H1 (cell line): ENCODE measurements around the gene CXADR. TPM values are rescaled to one million over a fixed set of nuclear protein-coding genes. Genes with fewer than 3 reads are reported as not detected.

ENCODE experiments used
- CTCF ChIA-PET: fragments of 300-600 bp; sonication (Branson Sonifier 250); formaldehyde crosslinking; loops from one replicate; lab custom pipeline; 2021; ENCODE audit not compliant: partially characterized antibody; lab: Charles Lee
- POLR2A ChIA-PET: fragments of 300-600 bp; sonication (Branson Sonifier 250); formaldehyde crosslinking; loops from one replicate; lab custom pipeline; 2021; ENCODE audit warnings: inconsistent platforms; ENCODE audit not compliant: partially characterized antibody; lab: Charles Lee
- DNase-seq, 2 experiments: peaks; one replicate each; pipeline versions ENCODE4 v3.0.0 to v3.0.0-alpha.2; 2010 to 2022; ENCODE audit warnings: low spot score in 2 of 2, low read depth in 1 of 2, mixed read lengths in 1 of 2
- FAIRE-seq: peaks from 2 replicates; lab custom pipeline; 2011; peaks lifted over from hg19 to GRCh38; lab: Jason Lieb, UNC
- H2AFZ ChIP-seq: 2 replicates; pipeline ENCODE4 v1.8.1; 2012; ENCODE audit warnings: low read length, inconsistent platforms
- H2AK5ac ChIP-seq: 2 replicates; pipeline ENCODE4 v1.6.1; 2013; ENCODE audit warnings: low read depth, low read length
- H2BK120ac ChIP-seq: replicated peaks from 2 replicates; pipeline ENCODE3; 2013; ENCODE audit warnings: low read depth, low read length, inconsistent platforms
- H2BK12ac ChIP-seq: 2 replicates; pipeline ENCODE4 v1.6.1; 2013; ENCODE audit warnings: low read depth, low read length
- H2BK15ac ChIP-seq: 2 replicates; pipeline ENCODE4 v1.6.1; 2013; ENCODE audit warnings: low read length
- H2BK20ac ChIP-seq: 2 replicates; pipeline ENCODE4 v1.6.1; 2013; ENCODE audit warnings: low read length
- H2BK5ac ChIP-seq: 2 replicates; pipeline ENCODE4 v1.6.1; 2013; ENCODE audit warnings: low read depth, low read length
- H3K14ac ChIP-seq: 2 replicates; pipeline ENCODE4 v1.6.1; 2013; ENCODE audit warnings: inconsistent platforms; ENCODE audit not compliant: insufficient read length
- H3K18ac ChIP-seq: 2 replicates; pipeline ENCODE4 v1.6.1; 2013; ENCODE audit warnings: low read length; ENCODE audit errors: extremely low read depth
- H3K23ac ChIP-seq: 2 replicates; pipeline ENCODE4 v1.6.1; 2013; ENCODE audit warnings: inconsistent platforms; ENCODE audit not compliant: insufficient read length
- H3K23me2 ChIP-seq: 2 replicates; pipeline ENCODE4 v1.6.1; 2013; ENCODE audit warnings: low read depth, low read length
- H3K27ac ChIP-seq: 2 replicates; pipeline ENCODE4 v1.6.1; 2011; ENCODE audit warnings: low read depth, low read length, inconsistent platforms
- H3K27me3 ChIP-seq, 4 experiments: replicated peaks in 1 of 4; 1 replicate in 1 of 4; 2 replicates in 3 of 4; pipeline versions ENCODE4 v1.6.1 to v1.8.1; 2011 to 2013; ENCODE audit warnings: low read length in 3 of 4, mild to moderate bottlenecking in 3 of 4, inconsistent platforms in 2 of 4, mixed read lengths in 2 of 4, moderate library complexity in 1 of 4; ENCODE audit not compliant: control insufficient read depth in 3 of 4, insufficient read depth in 3 of 4; ENCODE audit errors: extremely low read depth in 1 of 4
- H3K36me3 ChIP-seq, 4 experiments: 2 replicates each; pipeline versions ENCODE4 v1.6.1 to v1.8.1; 2011 to 2013; ENCODE audit warnings: mild to moderate bottlenecking in 4 of 4, low read length in 3 of 4, moderate library complexity in 2 of 4, control low read depth in 1 of 4, inconsistent platforms in 1 of 4; ENCODE audit not compliant: insufficient read depth in 4 of 4, control insufficient read depth in 2 of 4
- H3K4ac ChIP-seq: replicated peaks from 2 replicates; pipeline ENCODE3; 2013; ENCODE audit warnings: low read length, low read depth, mixed read lengths, inconsistent platforms; ENCODE audit not compliant: insufficient read length
- H3K4me1 ChIP-seq, 4 experiments: replicated peaks in 1 of 4; 1 replicate in 1 of 4; 2 replicates in 3 of 4; pipeline versions ENCODE4 v1.6.1 to v1.8.1; 2011 to 2013; ENCODE audit warnings: low read length in 3 of 4, inconsistent platforms in 2 of 4, mixed read lengths in 1 of 4; ENCODE audit not compliant: insufficient read depth in 4 of 4, control insufficient read depth in 3 of 4
- H3K4me2 ChIP-seq, 2 experiments: 2 replicates each; pipeline versions ENCODE4 v1.6.1 to v1.8.1; 2011 to 2013; ENCODE audit warnings: low read depth in 2 of 2, low read length in 2 of 2, control low read depth in 1 of 2, inconsistent platforms in 1 of 2, mild to moderate bottlenecking in 1 of 2; ENCODE audit not compliant: insufficient read depth in 1 of 2
- H3K4me3 ChIP-seq, 4 experiments: fragments of 200-600, 300-600 bp in 1 of 4; sonication (generic), shearing (Covaris generic), sonication (Bioruptor Twin) in 1 of 4; 2 replicates each; pipeline versions ENCODE4 v1.5.1 to v1.8.1; 2011 to 2016; ENCODE audit warnings: low read length in 4 of 4, low read depth in 3 of 4, control low read depth in 2 of 4, inconsistent platforms in 2 of 4, mild to moderate bottlenecking in 2 of 4, mixed read lengths in 1 of 4, moderate library complexity in 1 of 4; ENCODE audit not compliant: insufficient read depth in 2 of 4; ENCODE audit errors: extremely low read depth in 1 of 4
- H3K56ac ChIP-seq: replicated peaks from 2 replicates; pipeline ENCODE3; 2013; ENCODE audit warnings: low read depth, mild to moderate bottlenecking, mixed read lengths, low read length, inconsistent platforms; ENCODE audit not compliant: insufficient read length
- H3K79me1 ChIP-seq: 2 replicates; pipeline ENCODE4 v1.6.1; 2013; ENCODE audit warnings: low read depth, low read length, control low read depth
- H3K79me2 ChIP-seq, 2 experiments: 2 replicates each; pipeline versions ENCODE4 v1.6.1 to v1.8.1; 2012 to 2013; ENCODE audit warnings: low read length in 2 of 2, mild to moderate bottlenecking in 2 of 2, inconsistent platforms in 1 of 2; ENCODE audit not compliant: insufficient read depth in 2 of 2, control insufficient read depth in 1 of 2
- H3K9ac ChIP-seq, 4 experiments: replicated peaks in 1 of 4; 1 replicate in 1 of 4; 2 replicates in 3 of 4; pipeline versions ENCODE4 v1.6.1 to v1.8.1; 2011 to 2013; ENCODE audit warnings: low read depth in 3 of 4, low read length in 3 of 4, control low read depth in 2 of 4, mild to moderate bottlenecking in 2 of 4, moderate library complexity in 2 of 4, inconsistent platforms in 1 of 4; ENCODE audit errors: extremely low read depth in 1 of 4
- H3K9me3 ChIP-seq, 2 experiments: 2 replicates each; pipeline versions ENCODE4 v1.6.1 to v1.8.1; 2012 to 2013; ENCODE audit warnings: mild to moderate bottlenecking in 2 of 2, moderate library complexity in 2 of 2, control low read depth in 1 of 2, inconsistent platforms in 1 of 2, low read depth in 1 of 2, low read length in 1 of 2, mixed read lengths in 1 of 2; ENCODE audit not compliant: insufficient read depth in 2 of 2
- H4K20me1 ChIP-seq, 2 experiments: replicated peaks in 1 of 2; 2 replicates each; pipeline versions ENCODE3 to v1.8.1; 2011 to 2013; ENCODE audit warnings: inconsistent platforms in 2 of 2, low read length in 2 of 2, mild to moderate bottlenecking in 1 of 2; ENCODE audit not compliant: insufficient read depth in 2 of 2, control insufficient read depth in 1 of 2
- H4K5ac ChIP-seq: 2 replicates; pipeline ENCODE4 v1.6.1; 2013; ENCODE audit warnings: low read length, low read depth, mixed read lengths, inconsistent platforms; ENCODE audit not compliant: insufficient read length
- H4K8ac ChIP-seq: 2 replicates; pipeline ENCODE4 v1.8.0; 2013; ENCODE audit warnings: mild to moderate bottlenecking, moderate library complexity, low read length, inconsistent platforms; ENCODE audit not compliant: insufficient read depth; ENCODE audit errors: extremely low read depth
- H4K91ac ChIP-seq: replicated peaks from 2 replicates; pipeline ENCODE3; 2013; ENCODE audit warnings: low read length, mixed read lengths, inconsistent platforms; ENCODE audit not compliant: insufficient read length
- ASH2L ChIP-seq: fragments of 200-600, 300-600 bp; sonication (generic); IDR thresholded peaks from one replicate; pipeline ENCODE4 v1.7.1; 2017; ENCODE audit warnings: low read length
- BCL11A ChIP-seq, 2 experiments: IDR thresholded peaks; one replicate each; pipeline ENCODE4 v1.6.1; 2011; ENCODE audit warnings: low read depth in 2 of 2, low read length in 2 of 2, mild to moderate bottlenecking in 2 of 2
- EZH2 ChIP-seq: fragments of 200-600 bp; sonication (generic); IDR thresholded peaks from 2 replicates; pipeline ENCODE4 v1.7.1; 2012; ENCODE audit warnings: low read depth, mild to moderate bottlenecking, moderate library complexity, low read length, inconsistent platforms; ENCODE audit not compliant: severe bottlenecking
- GTF2F1 ChIP-seq: IDR thresholded peaks from 2 replicates; pipeline ENCODE4 v1.6.1; 2012; ENCODE audit warnings: low read depth, low read length, improper control_type of control experiment, borderline replicate concordance
- POLR2A ChIP-seq, 2 experiments: IDR thresholded peaks; 1 replicate in 1 of 2; 2 replicates in 1 of 2; pipeline ENCODE4 v1.6.1; 2011; ENCODE audit warnings: low read depth in 2 of 2, low read length in 2 of 2, mild to moderate bottlenecking in 2 of 2; ENCODE audit errors: control extremely low read depth in 1 of 2
- POLR2AphosphoS5 ChIP-seq: IDR thresholded peaks from 2 replicates; pipeline ENCODE4 v1.6.1; 2011; ENCODE audit warnings: low read depth, low read length
- RAD21 ChIP-seq, 2 experiments: IDR thresholded peaks in 1 of 2; conservative IDR thresholded peaks in 1 of 2; 2 replicates each; pipeline ENCODE4 v1.6.1; 2011; ENCODE audit warnings: low read depth in 2 of 2, low read length in 2 of 2, improper control_type of control experiment in 1 of 2, inconsistent platforms in 1 of 2, mild to moderate bottlenecking in 1 of 2, moderate library complexity in 1 of 2
- SRF ChIP-seq: IDR thresholded peaks from 2 replicates; pipeline ENCODE4 v1.6.1; 2011; ENCODE audit warnings: mild to moderate bottlenecking, low read depth, low read length, moderate library complexity
- WGBS, 2 experiments: shearing (Covaris generic) in 1 of 2; methylation state at CpG; one replicate each; pipeline versions ENCODE4 v1.1.6 to v1.1.7; 2013 to 2015; ENCODE audit warnings: low lambda C conversion rate in 2 of 2, mixed read lengths in 2 of 2, inconsistent platforms in 1 of 2, low coverage in 1 of 2, missing lambda C conversion rate in 1 of 2; ENCODE audit not compliant: insufficient replicate concordance in 2 of 2, insufficient coverage in 1 of 2, insufficient read length in 1 of 2; ENCODE audit errors: extremely low coverage in 1 of 2, missing lambda C conversion rate in 1 of 2; 5-methylcytosine and 5-hydroxymethylcytosine counted together
- polyA plus RNA-seq, 7 experiments: library from polyadenylated mRNA; depleted of rRNA in 3 of 7; stranded (reverse) in 5 of 7; unstranded in 2 of 7; fragments of >200 nt in 5 of 7; fragments of 200-250 nt in 2 of 7; gene quantifications; 1 replicate in 5 of 7; 2 replicates in 1 of 7; 4 replicates in 1 of 7; pipeline versions ENCODE4 v1.2.1 to v1.2.3, GENCODE V29; 2011 to 2013; ENCODE audit warnings: missing spikeins in 2 of 7, mixed read lengths in 2 of 7
- total RNA-seq: library from RNA; stranded (reverse); fragmentation: NEBNext Ultra II Directional; extraction: Animal tissue kit (Norgen Biotek cat#: 25700); gene quantifications from 2 replicates; pipeline ENCODE4 v1.2.1, GENCODE V29; 2021
- TF ChIP-seq, protein P1 (sequence below): IDR thresholded peaks from 2 replicates; pipeline ENCODE4 v1.6.1; 2012; ENCODE audit warnings: low read length, inconsistent platforms
- TF ChIP-seq, protein P2 (sequence below), 3 experiments: IDR thresholded peaks; 1 replicate in 2 of 3; 2 replicates in 1 of 3; pipeline versions ENCODE4 v1.5.1 to v1.6.1; 2011; ENCODE audit warnings: low read length in 3 of 3, mild to moderate bottlenecking in 3 of 3, inconsistent platforms in 2 of 3, low read depth in 1 of 3, moderate library complexity in 1 of 3; ENCODE audit not compliant: insufficient read depth in 1 of 3; ENCODE audit errors: control extremely low read depth in 1 of 3

CXADR gene
- total and polyA plus RNA-seq, 2 of the 8 experiments (the other 6 are each of a cell fraction or from before 2014, with no cell fraction given): 45.6 to 145 TPM

DNA sequence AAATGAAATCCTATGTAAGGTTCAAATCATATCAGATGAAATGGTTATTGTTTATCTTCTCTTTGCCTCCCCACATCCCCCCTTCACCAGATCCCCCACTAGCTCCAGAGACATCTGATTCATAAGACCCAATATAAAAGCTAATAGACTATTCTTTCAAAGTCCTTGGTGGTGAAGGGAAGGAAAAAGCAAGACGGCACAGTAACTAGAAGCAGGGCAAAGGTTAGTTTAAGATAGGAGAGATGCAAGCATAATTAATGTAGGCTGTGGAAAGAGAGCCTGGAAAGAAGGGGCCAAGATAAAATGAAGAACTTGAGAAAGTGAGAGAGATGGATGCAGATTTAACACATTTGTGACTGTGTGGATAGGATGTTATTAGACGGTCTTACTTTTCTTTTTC, 66.0 kb downstream of the CXADR start:
- CTCF ChIA-PET: interaction anchor here (0.7 kb wide), 1 partner anchor 33 kb away, joined by 3 read pairs; no protein-coding TSS in a partner anchor
- H3K4me3 ChIP-seq: no peak overlapping the region
- TF ChIP-seq, protein P1, sequence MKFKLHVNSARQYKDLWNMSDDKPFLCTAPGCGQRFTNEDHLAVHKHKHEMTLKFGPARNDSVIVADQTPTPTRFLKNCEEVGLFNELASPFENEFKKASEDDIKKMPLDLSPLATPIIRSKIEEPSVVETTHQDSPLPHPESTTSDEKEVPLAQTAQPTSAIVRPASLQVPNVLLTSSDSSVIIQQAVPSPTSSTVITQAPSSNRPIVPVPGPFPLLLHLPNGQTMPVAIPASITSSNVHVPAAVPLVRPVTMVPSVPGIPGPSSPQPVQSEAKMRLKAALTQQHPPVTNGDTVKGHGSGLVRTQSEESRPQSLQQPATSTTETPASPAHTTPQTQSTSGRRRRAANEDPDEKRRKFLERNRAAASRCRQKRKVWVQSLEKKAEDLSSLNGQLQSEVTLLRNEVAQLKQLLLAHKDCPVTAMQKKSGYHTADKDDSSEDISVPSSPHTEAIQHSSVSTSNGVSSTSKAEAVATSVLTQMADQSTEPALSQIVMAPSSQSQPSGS: no peak
- no peak for TF ChIP-seq GTF2F1
- TF ChIP-seq POLR2AphosphoS5: no peak
- TF ChIP-seq BCL11A (IDR thresholded peaks at IDR 0.05; ENCODE audit: low read depth in 2 of 2, low read length in 2 of 2): no peak
- no peak for TF ChIP-seq RAD21 (IDR thresholded peaks at IDR 0.05 in 1 of 2, conservative IDR thresholded peaks at IDR 0.05 in 1 of 2; ENCODE audit: low read depth in 2 of 2, low read length in 2 of 2)
- no peak for TF ChIP-seq EZH2
- TF ChIP-seq POLR2A (IDR thresholded peaks at IDR 0.05; ENCODE audit: control extremely low read depth in 1 of 2, low read depth in 2 of 2, low read length in 2 of 2): no peak
- no peak for TF ChIP-seq ASH2L
- TF ChIP-seq, protein P2, sequence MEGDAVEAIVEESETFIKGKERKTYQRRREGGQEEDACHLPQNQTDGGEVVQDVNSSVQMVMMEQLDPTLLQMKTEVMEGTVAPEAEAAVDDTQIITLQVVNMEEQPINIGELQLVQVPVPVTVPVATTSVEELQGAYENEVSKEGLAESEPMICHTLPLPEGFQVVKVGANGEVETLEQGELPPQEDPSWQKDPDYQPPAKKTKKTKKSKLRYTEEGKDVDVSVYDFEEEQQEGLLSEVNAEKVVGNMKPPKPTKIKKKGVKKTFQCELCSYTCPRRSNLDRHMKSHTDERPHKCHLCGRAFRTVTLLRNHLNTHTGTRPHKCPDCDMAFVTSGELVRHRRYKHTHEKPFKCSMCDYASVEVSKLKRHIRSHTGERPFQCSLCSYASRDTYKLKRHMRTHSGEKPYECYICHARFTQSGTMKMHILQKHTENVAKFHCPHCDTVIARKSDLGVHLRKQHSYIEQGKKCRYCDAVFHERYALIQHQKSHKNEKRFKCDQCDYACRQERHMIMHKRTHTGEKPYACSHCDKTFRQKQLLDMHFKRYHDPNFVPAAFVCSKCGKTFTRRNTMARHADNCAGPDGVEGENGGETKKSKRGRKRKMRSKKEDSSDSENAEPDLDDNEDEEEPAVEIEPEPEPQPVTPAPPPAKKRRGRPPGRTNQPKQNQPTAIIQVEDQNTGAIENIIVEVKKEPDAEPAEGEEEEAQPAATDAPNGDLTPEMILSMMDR (IDR thresholded peaks at IDR 0.05; ENCODE audit: control extremely low read depth in 1 of 3, insufficient read depth in 1 of 3, low read depth in 1 of 3, low read length in 3 of 3): no peak
- TF ChIP-seq SRF: no peak

More for the DNA sequence above, 66.0 kb downstream of the CXADR start:
- no peaks in the 10 kb centered on the region for H3K4me1 ChIP-seq
- DNase-seq: no peak
- H4K8ac ChIP-seq: no peak overlapping the region
- POLR2A ChIA-PET: no interaction called here
- no peak overlapping the region for H2BK5ac ChIP-seq
- H2AFZ ChIP-seq: no peak overlapping the region
- no peak overlapping the region for H3K56ac ChIP-seq
- peaks cover 0 to 2% of the 10 kb centered on the region in 2 experiments for H4K20me1 ChIP-seq
- no peak overlapping the region for H4K5ac ChIP-seq
- no peak overlapping the region for H4K91ac ChIP-seq
- no peak overlapping the region for H3K18ac ChIP-seq
- no peak overlapping the region for H3K23ac ChIP-seq
- H3K36me3 ChIP-seq: no peaks in the 10 kb centered on the region
- no peak overlapping the region for H2BK15ac ChIP-seq
- no peaks in the 10 kb centered on the region for H3K9me3 ChIP-seq
- FAIRE-seq: no peak
- no peak overlapping the region for H2AK5ac ChIP-seq
- H2BK120ac ChIP-seq: no peak overlapping the region
- no peak overlapping the region for H3K27ac ChIP-seq
- no peak overlapping the region for H3K4ac ChIP-seq
- no peaks in the 10 kb centered on the region; a peak in 1 of 4 replicates for H3K79me2 ChIP-seq
- H2BK20ac ChIP-seq: no peak overlapping the region
- H3K27me3 ChIP-seq: no peaks in the 10 kb centered on the region
- WGBS, 2 experiments: 100% methylated on average over 1 of the region's 2 CpGs; no CpG with 5 or more reads in 1 of the 2 experiments
- no peaks in the 10 kb centered on the region for H3K23me2 ChIP-seq
- no peaks in the 10 kb centered on the region for H3K79me1 ChIP-seq
- no peak overlapping the region for H3K14ac ChIP-seq
- H2BK12ac ChIP-seq: no peak overlapping the region
- H3K9ac ChIP-seq: no peak overlapping the region
- no peak overlapping the region for H3K4me2 ChIP-seq
